T-cell (primary cell): ENCODE data around the gene ZNF141. TPM values are rescaled to one million over a fixed set of nuclear protein-coding genes. Genes with fewer than 3 reads are reported as not detected.
"Not testable (repeated sequence)": the region's sequence is repeated elsewhere in the genome, so short reads cannot be mapped to it uniquely, and the experiment has no call there.

Experiments
- ATAC-seq, 4 experiments: fragments of 200-7000 bp in 3 of 4; fragments of 150-1000 bp in 1 of 4; cut with Tn5 transposase; replicated peaks in 1 of 4; 1 replicate in 3 of 4; 2 replicates in 1 of 4; pipeline ENCODE4 v1.10.0; 2021; ENCODE audit warnings: moderate library complexity in 3 of 4, mild to moderate bottlenecking in 2 of 4, moderate number of reproducible peaks in 1 of 4
- CTCF ChIA-PET, 2 donors: fragments of 300-600 bp; sonication (Branson Sonifier 250); formaldehyde crosslinking; loops; one replicate each; lab custom pipeline; 2022; ENCODE audit warnings: antibody characterized with exemption in 2 of 2; lab: Charles Lee
- POLR2A ChIA-PET, 2 donors: fragments of 300-600 bp; sonication (Branson Sonifier 250); formaldehyde crosslinking; loops; one replicate each; lab custom pipeline; 2022; ENCODE audit warnings: antibody characterized with exemption in 2 of 2; lab: Charles Lee
- DNase-seq, 35 experiments: peaks; one replicate each; pipeline versions ENCODE4 v3.0.0 to v3.0.0-alpha.2; 2013 to 2023
- H3K27ac ChIP-seq: one replicate; pipeline ENCODE4 v1.5.1; 2013; ENCODE audit warnings: low read length
- H3K27me3 ChIP-seq, 2 experiments: replicated peaks in 1 of 2; 1 replicate in 1 of 2; 2 replicates in 1 of 2; pipeline versions ENCODE4 v1.6.1 to v1.7.0; 2013; ENCODE audit warnings: low read length in 1 of 2, mixed read lengths in 1 of 2; ENCODE audit not compliant: control insufficient read depth in 2 of 2, insufficient read depth in 2 of 2; ENCODE audit errors: extremely low read depth in 1 of 2
- H3K36me3 ChIP-seq, 2 donors: 1 replicate in 1 of 2; 2 replicates in 1 of 2; pipeline versions ENCODE4 v1.6.1 to v1.7.0; 2013; ENCODE audit warnings: low read length in 1 of 2; ENCODE audit not compliant: control insufficient read depth in 2 of 2, insufficient read depth in 1 of 2; ENCODE audit errors: extremely low read depth in 1 of 2
- H3K4me1 ChIP-seq, 2 experiments: 1 replicate in 1 of 2; 2 replicates in 1 of 2; pipeline versions ENCODE4 v1.6.1 to v1.7.0; 2013; ENCODE audit warnings: low read length in 2 of 2, mixed read lengths in 1 of 2; ENCODE audit not compliant: insufficient read depth in 2 of 2, control insufficient read depth in 1 of 2; ENCODE audit errors: extremely low read depth in 1 of 2
- H3K4me3 ChIP-seq, 2 donors: 1 replicate in 1 of 2; 2 replicates in 1 of 2; pipeline versions ENCODE4 v1.5.1 to v1.7.0; 2013; ENCODE audit warnings: mild to moderate bottlenecking in 2 of 2, low read length in 1 of 2, moderate library complexity in 1 of 2; ENCODE audit not compliant: control insufficient read depth in 1 of 2; ENCODE audit errors: extremely low read depth in 1 of 2
- H3K9me3 ChIP-seq: 2 replicates; pipeline ENCODE4 v1.7.0; 2013
- H3K27ac Mint-ChIP-seq, 2 donors: one replicate each; pipeline ENCODE4 v1.8.0; 2020 to 2021; ENCODE audit warnings: mild to moderate bottlenecking in 2 of 2, mixed read lengths in 2 of 2
- H3K27me3 Mint-ChIP-seq, 2 donors: one replicate each; pipeline ENCODE4 v1.8.0; 2021 to 2022; ENCODE audit warnings: mixed read lengths in 2 of 2
- H3K36me3 Mint-ChIP-seq: one replicate; pipeline ENCODE4 v1.8.0; 2021; ENCODE audit warnings: mixed read lengths
- H3K4me1 Mint-ChIP-seq, 3 donors: one replicate each; pipeline ENCODE4 v1.8.0; 2020 to 2022; ENCODE audit warnings: mixed read lengths in 3 of 3, mild to moderate bottlenecking in 1 of 3
- H3K4me3 Mint-ChIP-seq, 3 donors: one replicate each; pipeline ENCODE4 v1.8.0; 2020 to 2022; ENCODE audit warnings: mild to moderate bottlenecking in 3 of 3, mixed read lengths in 3 of 3, moderate library complexity in 3 of 3
- H3K9me3 Mint-ChIP-seq, 3 donors: one replicate each; pipeline ENCODE4 v1.8.0; 2020 to 2022; ENCODE audit warnings: mixed read lengths in 3 of 3
- WGBS: methylation state at CpG from one replicate; pipeline ENCODE4 v1.1.5; 2013; ENCODE audit warnings: missing lambda C conversion rate; ENCODE audit not compliant: insufficient coverage; 5-methylcytosine and 5-hydroxymethylcytosine counted together
- total RNA-seq, 35 experiments: library from RNA in 6 of 35; stranded (reverse) in 6 of 35; fragments of 120-200 nt in 1 of 35; gene quantifications; one replicate each; pipeline versions ENCODE4 v1.2.1 to v1.2.4 and lab custom pipeline; 2013 to 2026

ZNF141 gene
- total RNA-seq, 5 donors from 2014 or later (not counting 1 experiment from before 2014, with no cell fraction given): 19.3 to 46.8 (median 40.2) TPM

DNA sequence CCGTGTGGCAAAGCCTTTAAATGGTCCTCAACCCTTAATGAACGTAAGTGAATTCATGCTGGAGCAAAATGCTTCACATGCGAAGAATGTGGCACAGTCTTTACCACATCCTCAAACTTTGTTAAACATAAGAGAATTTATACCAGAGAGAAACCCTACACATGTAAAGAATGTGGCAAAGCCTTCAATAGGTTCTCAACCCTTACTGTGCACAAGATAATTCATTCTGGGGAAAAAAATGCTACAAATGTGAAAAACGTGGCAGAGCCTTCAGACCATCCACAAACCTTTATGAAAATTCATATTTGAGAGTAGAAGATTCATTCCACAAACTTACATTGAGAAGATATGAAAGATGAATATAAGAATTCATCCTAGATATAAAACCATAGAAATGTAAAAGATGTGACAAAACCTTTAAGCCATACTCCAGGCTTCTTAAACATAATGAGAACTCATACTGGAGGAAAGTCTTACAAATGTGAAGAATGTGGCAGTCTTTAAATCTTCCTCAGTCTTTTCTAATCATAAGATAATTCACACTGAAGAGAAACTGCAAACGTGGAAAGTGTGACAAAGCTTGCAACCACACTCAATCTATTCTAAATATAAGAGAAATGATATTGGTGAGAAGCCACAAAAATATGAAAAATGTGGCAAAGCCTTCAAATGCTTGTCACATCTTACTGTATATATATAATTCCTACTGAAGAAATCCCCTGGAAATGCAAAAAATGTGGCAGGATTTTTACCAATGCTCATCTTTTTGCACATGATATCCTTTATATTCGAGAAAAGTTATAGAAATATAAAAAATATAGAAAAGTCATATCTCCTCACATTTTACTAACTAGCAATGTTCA is 36.9 kb downstream of the ZNF141 start:
- DNase-seq: no peak
- Histone ChIP-seq H3K9me3 (peaks cover 38% of the 10 kb centered on the region), H3K4me3 (no peak overlapping the region), H3K27me3 (no peaks in the 10 kb centered on the region), H3K36me3 (peaks cover 10 to 20% of the 10 kb centered on the region in 2 donors), H3K4me1 (no peaks in the 10 kb centered on the region), H3K27ac (no peak overlapping the region)
- ChIA-PET POLR2A (no interaction called here), CTCF (no interaction called here)
- H3K4me1 Mint-ChIP-seq: no peaks in the 10 kb centered on the region
- H3K27me3 Mint-ChIP-seq: no peaks in the 10 kb centered on the region
- H3K9me3 Mint-ChIP-seq: peaks cover 4 to 45% (median 34%) of the 10 kb centered on the region in 3 donors
- peaks cover 55% of the 10 kb centered on the region for H3K36me3 Mint-ChIP-seq
- ATAC-seq: no peak
- H3K27ac Mint-ChIP-seq: no peak overlapping the region
- no peak overlapping the region for H3K4me3 Mint-ChIP-seq
- 100% methylated on average over 2 of the region's 6 CpGs for WGBS

DNA sequence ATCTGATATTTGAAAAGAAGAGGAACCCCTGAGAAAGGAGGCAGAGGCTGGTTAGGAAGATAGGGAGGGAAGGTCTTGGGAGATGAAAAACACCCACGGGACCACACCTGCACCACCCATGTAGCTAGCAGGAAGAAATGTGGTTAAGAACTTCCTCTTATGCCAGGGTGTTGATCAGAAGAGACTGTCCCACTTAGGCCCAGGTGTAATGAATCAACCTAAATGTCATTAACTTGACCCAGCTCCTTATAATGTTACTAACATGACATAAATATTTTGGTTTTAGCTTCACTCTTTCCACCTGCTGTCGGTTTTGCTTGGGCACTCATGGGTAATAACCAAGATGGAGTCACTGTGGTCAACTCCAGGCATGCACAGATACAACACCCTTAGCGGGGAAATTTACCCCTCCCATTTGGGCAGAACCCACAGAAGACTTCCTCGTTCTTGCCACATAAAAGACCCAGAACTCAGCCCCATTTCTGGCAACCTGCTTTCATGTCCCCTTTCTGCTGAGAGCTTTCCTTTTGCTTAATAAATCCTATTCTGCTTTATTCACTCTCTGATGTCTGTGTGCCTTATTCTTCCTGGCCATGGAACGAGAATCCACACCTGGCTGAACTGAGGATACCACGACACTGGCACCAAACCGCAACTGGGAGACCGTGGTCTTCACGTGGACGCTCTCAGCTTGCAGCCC is 46.8 kb downstream of the ZNF141 start:
- peaks cover 0 to 12% of the 10 kb centered on the region in 2 experiments for H3K4me1 ChIP-seq
- no peaks in the 10 kb centered on the region for H3K27me3 Mint-ChIP-seq
- peaks cover 0 to 19% (median 5%) of the 10 kb centered on the region in 3 donors for H3K4me1 Mint-ChIP-seq
- H3K4me3 ChIP-seq: peak overlapping the region in 1 of 2 donors; percentile 10
- peaks cover 0 to 10% of the 10 kb centered on the region in 2 experiments for H3K27me3 ChIP-seq
- POLR2A ChIA-PET: interaction anchor here in 1 of 2 donors (0.6 kb wide), 1 partner anchor 108 kb away, joined by 6 read pairs; no protein-coding TSS in a partner anchor
- WGBS: 26% methylated on average over 7 of the region's 10 CpGs
- peaks cover 9 to 35% (median 34%) of the 10 kb centered on the region in 3 donors for H3K9me3 Mint-ChIP-seq
- H3K36me3 ChIP-seq: no peaks in the 10 kb centered on the region
- H3K9me3 ChIP-seq: peaks cover 14% of the 10 kb centered on the region
- no peak overlapping the region for H3K27ac Mint-ChIP-seq
- DNase-seq (no peak), ATAC-seq (no peak)
- no peak overlapping the region for H3K27ac ChIP-seq
- peaks cover 25% of the 10 kb centered on the region for H3K36me3 Mint-ChIP-seq
- peak overlapping the region in 1 of 3 donors; percentile 31 for H3K4me3 Mint-ChIP-seq
- CTCF ChIA-PET: no interaction called here

DNA sequence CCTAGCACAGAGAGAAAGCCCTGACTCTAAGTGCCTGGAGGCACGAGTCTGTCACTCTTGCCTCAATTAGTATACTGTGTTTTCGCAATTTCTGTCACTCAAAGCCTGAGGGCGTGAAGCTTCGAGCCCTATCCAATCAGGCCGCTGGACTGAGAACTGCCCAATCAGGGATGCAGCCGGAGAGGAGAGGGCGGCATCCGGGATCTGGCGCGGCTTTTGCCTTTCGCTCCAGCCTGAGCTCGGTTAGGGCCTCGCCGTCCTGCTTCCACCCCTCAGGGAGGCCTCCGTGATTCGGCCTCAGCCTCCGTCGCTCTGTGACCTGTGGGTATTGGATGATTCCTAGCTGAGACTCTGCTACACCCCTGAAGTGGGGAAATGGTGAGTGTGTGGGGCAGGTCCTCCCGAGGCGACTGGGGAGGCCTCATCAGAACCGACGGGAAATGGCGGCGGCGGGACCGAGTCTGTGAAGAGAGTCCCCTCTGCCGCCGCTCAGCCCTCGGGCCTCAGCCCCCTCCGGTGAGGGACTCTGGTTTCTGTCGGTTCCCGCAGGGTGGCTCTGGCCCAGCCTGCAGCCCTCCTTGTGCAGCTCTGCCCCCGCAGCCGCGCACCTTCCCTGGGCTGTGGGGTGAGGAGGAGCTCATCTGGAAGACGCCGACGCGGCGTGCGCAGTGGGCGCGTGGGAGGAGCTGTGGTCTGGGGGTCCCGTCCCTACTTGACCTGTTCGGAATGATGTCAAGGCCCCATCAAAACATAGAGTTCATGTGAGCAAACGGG is 48.5 kb downstream of the ZNF141 start:
- H3K9me3 ChIP-seq: peaks cover 11% of the 10 kb centered on the region
- 27% methylated on average over 35 of the region's 46 CpGs for WGBS
- H3K36me3 ChIP-seq: no peaks in the 10 kb centered on the region
- H3K27ac ChIP-seq: no peak overlapping the region
- peak overlapping the region in 1 of 2 donors; percentile 38 for H3K4me3 ChIP-seq
- peaks cover 0 to 10% of the 10 kb centered on the region in 2 experiments for H3K27me3 ChIP-seq
- Mint-ChIP-seq H3K36me3 (peaks cover 34% of the 10 kb centered on the region), H3K9me3 (peaks cover 18 to 47% (median 43%) of the 10 kb centered on the region in 3 donors), H3K4me3 (no peak overlapping the region), H3K27me3 (no peaks in the 10 kb centered on the region), H3K27ac (no peak overlapping the region), H3K4me1 (peaks cover 0 to 19% (median 5%) of the 10 kb centered on the region in 3 donors)
- ChIA-PET POLR2A (no interaction called here), CTCF (no interaction called here)
- DNase-seq (no peak), ATAC-seq (no peak)
- peaks cover 0 to 12% of the 10 kb centered on the region in 2 experiments for H3K4me1 ChIP-seq

DNA sequence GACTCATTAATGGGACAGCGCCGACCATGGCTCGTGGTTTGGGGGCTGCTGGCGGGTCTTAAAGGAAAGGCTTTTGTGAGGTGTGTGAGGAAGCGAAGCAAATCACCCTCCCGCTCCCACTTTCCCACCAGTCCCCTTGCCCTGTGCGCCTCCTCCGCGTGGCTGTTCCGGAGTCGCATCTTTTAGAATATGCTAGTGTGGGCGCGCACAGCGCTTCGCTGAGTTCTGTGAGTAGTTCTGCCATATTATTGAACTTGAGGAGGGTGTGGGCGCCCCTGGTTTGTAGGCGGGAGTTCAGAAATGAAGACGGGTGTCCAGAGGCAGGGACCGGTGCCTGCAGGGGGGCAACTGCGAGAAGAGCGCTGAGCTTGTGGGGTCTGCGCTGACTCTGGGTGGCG is 49.1 kb downstream of the ZNF141 start:
- H3K27ac ChIP-seq: no peak overlapping the region
- WGBS: 33% methylated on average over 13 of the region's 23 CpGs
- Mint-ChIP-seq H3K4me1 (peaks cover 0 to 19% (median 5%) of the 10 kb centered on the region in 3 donors), H3K4me3 (no peak overlapping the region), H3K9me3 (peaks cover 18 to 47% (median 44%) of the 10 kb centered on the region in 3 donors), H3K27me3 (no peaks in the 10 kb centered on the region), H3K27ac (no peak overlapping the region), H3K36me3 (peaks cover 34% of the 10 kb centered on the region)
- peaks cover 11% of the 10 kb centered on the region for H3K9me3 ChIP-seq
- H3K4me3 ChIP-seq: no peak overlapping the region
- POLR2A ChIA-PET: no interaction called here
- H3K4me1 ChIP-seq: peaks cover 0 to 12% of the 10 kb centered on the region in 2 experiments
- ATAC-seq (no peak), DNase-seq (no peak)
- CTCF ChIA-PET: no interaction called here
- peaks cover 0 to 10% of the 10 kb centered on the region in 2 experiments for H3K27me3 ChIP-seq
- H3K36me3 ChIP-seq: no peaks in the 10 kb centered on the region

DNA sequence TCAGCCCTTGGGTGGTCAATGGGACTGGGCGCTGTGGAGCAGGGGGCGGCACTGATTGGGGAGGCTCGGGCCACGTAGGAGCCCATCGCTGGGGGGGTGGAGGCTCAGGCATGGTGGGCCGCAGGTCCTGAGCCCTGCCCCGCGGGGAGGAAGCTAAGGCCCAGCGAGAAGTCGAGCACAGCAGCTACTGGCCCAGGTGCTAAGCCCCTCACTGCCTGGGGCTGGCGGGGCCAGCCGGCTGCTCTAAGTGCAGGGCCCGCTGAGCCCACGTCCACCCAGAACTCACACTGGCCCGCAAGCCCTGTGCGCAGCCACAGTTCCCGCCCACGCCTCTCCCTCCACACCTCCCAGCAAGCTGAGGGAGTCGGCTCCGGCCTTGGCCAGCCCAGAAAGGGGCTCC is 66.4 kb downstream of the ZNF141 start:
- POLR2A ChIA-PET: no interaction called here
- H3K27me3 Mint-ChIP-seq: no peaks in the 10 kb centered on the region
- ATAC-seq: no peak
- 96% methylated on average over 15 of the region's 20 CpGs for WGBS
- Histone ChIP-seq H3K4me3 (no peak overlapping the region), H3K36me3 (no peaks in the 10 kb centered on the region), H3K4me1 (no peaks in the 10 kb centered on the region), H3K27ac (no peak overlapping the region), H3K9me3 (no peaks in the 10 kb centered on the region), H3K27me3 (peaks cover 0 to 3% of the 10 kb centered on the region in 2 experiments)
- no peak overlapping the region for H3K27ac Mint-ChIP-seq
- CTCF ChIA-PET: no interaction called here
- no peak overlapping the region for H3K4me3 Mint-ChIP-seq
- H3K9me3 Mint-ChIP-seq: peaks cover 34 to 49% (median 44%) of the 10 kb centered on the region in 3 donors
- peaks cover 35% of the 10 kb centered on the region for H3K36me3 Mint-ChIP-seq
- no peak for DNase-seq
- no peaks in the 10 kb centered on the region for H3K4me1 Mint-ChIP-seq

DNA sequence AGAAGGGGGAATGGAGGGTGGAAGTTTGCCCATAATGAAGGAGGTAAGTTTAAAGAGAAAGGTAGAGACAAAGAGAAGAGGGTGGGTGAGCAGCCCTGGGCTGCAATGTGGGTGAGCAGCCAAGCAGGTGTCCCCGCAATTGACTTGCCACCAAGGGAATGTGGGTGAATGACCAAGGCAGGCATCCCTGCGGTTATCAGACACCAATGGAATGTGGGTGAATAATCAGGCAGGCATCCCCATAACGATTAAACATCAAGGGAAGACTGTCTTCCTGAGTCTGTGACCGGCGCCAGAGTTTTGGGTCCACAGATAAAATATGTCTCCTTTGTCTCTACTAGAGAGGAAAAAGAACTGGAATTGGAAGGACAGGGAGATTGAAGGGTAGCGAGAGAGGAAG is 70.7 kb downstream of the ZNF141 start:
- 84% methylated on average over 2 of the region's 6 CpGs for WGBS
- DNase-seq: not testable (repeated sequence)
- peaks cover 39 to 58% (median 57%) of the 10 kb centered on the region in 3 donors for H3K9me3 Mint-ChIP-seq

More for the DNA sequence above, 70.7 kb downstream of the ZNF141 start:
- H3K27ac ChIP-seq, H3K4me1 Mint-ChIP-seq, H3K36me3 ChIP-seq, ATAC-seq, H3K4me3 ChIP-seq, H3K4me1 ChIP-seq, H3K9me3 ChIP-seq, H3K27ac Mint-ChIP-seq, H3K27me3 Mint-ChIP-seq, H3K4me3 Mint-ChIP-seq, POLR2A ChIA-PET, H3K27me3 ChIP-seq, CTCF ChIA-PET: not testable (repeated sequence)
- peaks cover 35% of the 10 kb centered on the region for H3K36me3 Mint-ChIP-seq
